HG03175 (cell line): ENCODE measurements around the gene RRAS2.
A peak's percentile ranks its signal among the peaks of the same experiment; 100 is the strongest.
"Not testable (repeated sequence)": the region's sequence is repeated elsewhere in the genome, so short reads cannot be mapped to it uniquely, and the experiment has no call there.

ENCODE experiments used
- ATAC-seq: cut with Tn5 transposase; IDR thresholded peaks from one replicate; pipeline ENCODE4 v1.9.1; 2021; ENCODE audit warnings: mild to moderate bottlenecking, moderate library complexity; ENCODE audit not compliant: unreplicated experiment

Gene RRAS2

DNA sequence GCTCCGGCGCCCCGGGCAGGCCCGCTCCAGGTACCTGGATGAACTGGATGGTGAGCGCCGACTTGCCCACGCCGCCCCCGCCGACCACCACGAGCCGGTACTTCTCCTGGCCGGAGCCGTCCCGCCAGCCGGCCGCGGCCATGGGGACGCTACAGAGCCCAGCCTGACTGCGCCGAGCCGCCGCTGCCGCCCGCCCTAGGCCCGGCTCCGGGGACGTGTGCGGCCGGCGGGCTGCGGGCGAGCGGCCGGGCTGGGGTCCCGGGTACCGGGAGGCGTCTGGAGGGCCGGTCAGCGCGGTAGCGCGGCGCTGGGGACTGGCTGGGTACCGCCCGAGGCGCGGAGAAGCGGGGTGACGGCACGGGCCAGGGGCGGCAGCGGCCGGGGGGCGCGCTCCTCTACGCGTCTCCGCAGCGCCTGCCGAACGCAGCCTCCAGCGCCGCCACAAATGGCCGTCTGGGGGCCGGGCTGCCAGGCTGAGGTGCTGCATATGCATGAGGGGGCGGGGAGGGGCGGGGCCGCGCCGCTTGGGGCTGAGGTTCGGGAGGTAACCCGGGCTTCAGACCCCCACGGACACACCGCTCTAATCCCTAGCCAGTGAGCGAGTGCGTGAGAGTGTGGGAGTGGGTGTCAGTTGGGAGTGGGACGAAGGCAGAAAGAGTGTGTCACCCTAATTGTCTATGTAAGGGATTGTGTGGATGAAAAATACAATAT is at the start of gene RRAS2:
RRAS2 (minus strand) TSS at position 455 of the 711 bp plus-strand sequence; CDS start at position 142, 313 bp downstream.
- ATAC-seq: peak; percentile 92

DNA sequence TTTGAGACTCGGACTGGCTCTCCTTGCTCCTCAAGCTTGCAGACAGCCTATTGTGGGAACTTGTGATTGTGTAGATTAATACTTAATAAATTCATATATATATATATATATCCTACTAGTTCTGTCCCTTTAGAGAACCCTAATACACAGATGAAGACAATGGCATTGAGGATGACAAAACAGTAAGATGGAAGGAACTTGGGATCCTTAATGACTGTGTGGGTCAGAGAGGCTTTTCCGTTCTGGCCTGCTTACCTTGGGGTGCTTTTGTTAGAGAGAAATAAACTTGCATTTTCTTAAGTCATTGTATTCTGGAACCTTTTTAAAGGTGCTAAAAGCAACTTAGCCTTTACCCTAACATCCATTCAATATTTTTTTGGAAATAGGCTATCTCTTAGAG is 49.6 kb upstream of the RRAS2 start:
- no peak for ATAC-seq

DNA sequence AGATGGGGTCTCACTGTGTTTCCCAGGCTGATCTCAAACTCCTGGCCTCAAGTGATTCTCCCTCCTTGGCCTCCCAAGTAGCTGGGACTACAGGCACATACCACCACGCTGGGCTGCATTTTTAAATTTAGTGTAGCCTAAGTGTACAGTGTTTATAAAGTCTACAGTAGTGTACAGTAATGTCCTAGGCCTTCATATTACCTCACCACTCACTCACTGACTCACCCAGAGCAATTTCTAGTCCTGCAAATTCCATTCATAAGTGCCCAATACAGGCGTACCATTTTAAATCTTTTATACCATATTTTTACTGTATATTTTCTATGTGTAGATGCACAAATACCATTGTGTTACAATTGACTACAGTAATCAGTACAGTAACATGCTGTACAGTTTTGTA is 47.1 kb upstream of the RRAS2 start:
- not testable (repeated sequence) for ATAC-seq

DNA sequence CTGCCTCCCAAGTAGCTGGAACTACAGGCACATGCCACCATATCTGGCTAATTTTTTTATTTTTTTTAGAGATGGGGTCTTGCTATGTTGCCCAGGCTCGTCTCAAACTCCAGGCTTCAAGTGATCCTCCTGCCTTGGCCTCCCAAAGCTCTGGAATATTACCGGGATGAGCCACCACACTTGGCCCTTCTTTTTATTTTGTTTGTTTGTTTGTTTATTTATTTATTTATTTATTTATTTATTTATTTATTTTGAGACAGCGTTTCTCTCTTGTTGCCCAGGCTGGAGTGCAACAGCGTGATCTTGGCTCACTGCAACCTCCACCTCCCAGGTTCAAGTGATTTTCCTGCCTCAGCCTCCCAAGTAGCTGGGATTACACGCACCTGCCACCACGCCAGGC is 44.5 kb upstream of the RRAS2 start:
- not testable (repeated sequence) for ATAC-seq

DNA sequence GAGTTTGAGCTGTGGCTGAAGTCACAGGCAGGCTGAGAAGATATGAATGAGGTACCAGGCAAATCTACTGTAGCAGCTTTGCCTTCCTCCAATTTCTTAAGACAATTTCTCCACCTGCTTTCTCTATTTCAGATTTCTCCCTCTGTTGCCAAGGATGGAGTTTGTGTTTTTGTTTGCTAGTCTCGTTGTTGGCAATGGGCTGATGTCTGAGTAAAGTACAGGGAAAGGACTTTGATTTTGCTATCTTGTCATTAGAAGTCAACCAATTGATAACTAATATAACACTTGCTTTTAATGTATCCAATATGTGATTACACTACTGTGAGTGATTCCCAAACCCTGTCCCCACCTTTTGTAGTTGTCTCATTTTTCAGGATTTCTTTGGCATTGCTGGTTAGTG is 40.1 kb upstream of the RRAS2 start:
- no peak for ATAC-seq

DNA sequence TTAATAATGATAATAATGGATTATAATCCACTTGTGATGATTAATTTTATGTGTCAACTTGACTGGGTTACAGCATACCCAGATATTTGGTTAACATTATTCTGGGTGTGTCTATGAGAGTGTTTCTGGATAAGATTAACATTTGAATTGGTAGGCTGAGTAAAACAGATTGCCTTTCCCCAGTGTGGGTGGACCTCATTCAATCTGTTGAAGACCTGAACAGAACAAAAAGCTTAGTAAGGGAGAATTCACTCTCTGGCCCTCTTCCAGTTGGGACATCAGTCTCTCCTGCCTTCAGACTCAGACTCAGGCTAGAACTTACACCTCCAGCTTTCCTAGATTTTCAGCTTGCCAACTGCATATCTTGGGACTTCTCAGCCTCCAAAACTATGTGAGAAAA is 37.3 kb upstream of the RRAS2 start:
- ATAC-seq: no peak

DNA sequence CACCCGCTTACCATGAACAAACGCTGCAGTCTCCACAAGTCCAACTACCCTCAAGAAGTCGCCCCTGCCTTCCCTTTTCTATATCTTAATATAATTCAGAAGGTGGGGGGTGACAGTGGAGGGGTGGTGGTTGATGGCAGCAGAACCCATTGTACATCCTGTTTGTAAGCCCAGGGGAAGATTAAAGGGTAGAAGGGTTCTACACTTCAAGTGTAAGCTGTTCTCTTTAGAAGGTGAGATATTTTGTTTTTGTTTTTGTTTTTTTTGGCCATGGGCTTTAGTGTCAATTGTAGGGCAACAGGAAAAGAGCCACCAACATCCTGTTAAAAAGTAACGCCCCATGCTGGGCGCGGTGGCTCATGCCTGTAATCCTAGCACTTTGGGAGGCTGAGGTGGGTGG is 34.9 kb upstream of the RRAS2 start:
- ATAC-seq: no peak

DNA sequence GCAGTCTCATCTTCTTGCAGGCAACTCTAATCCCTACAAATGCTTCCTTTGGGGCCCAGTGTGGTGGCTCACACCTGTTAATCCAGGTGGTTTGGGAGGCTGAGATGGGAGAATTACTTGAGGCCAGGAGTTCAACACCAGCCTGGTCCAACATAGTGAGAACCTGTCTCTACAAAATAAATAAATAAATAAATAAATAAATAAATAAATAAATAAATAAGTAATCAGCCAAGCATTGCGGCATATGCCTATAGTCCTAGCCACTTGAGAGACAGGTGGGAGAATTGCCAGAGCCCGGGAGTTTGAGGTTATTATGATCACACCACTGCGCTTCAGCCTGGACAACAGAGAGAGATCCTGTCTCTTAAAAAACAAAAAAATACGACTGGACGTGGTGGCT is 34.1 kb upstream of the RRAS2 start:
- no peak for ATAC-seq

DNA sequence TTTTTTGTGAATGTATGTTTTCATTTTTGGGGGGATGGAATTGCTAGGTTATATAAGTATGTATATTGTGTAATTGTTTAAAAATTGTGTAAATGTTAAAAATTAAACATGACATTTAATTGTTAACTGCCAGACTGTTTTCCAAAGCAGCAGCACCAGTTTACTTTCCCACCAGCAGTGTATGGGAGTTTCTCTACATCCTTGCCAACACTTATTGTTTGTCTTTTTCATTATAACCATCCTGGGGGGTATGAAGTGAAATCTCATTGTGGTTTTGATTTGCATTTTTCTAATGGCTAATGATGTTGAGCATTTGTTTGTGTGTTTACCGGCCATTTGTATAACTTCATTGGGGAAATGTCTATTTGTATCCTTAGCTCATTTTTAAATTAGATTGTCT is 31.7 kb upstream of the RRAS2 start:
- ATAC-seq: no peak

DNA sequence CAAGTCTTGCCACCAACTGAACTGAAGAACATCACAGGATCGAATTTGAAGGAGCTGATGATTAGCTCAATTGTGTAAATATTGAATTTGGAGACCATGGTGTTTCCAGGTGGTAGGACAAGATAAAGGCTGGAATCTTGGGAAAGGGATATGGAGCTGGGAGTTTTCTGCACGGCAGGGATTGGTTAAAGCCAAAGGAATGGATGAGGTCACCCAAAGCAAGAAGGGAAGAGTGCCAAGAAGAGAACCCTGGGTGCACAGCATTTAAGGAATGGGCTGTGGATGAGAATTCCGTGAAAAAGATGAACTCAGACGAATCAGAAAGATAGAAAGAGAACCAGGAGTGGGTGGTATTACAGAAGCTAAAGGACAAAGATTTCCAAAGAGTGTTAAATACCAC is 29.4 kb upstream of the RRAS2 start:
- no peak for ATAC-seq

DNA sequence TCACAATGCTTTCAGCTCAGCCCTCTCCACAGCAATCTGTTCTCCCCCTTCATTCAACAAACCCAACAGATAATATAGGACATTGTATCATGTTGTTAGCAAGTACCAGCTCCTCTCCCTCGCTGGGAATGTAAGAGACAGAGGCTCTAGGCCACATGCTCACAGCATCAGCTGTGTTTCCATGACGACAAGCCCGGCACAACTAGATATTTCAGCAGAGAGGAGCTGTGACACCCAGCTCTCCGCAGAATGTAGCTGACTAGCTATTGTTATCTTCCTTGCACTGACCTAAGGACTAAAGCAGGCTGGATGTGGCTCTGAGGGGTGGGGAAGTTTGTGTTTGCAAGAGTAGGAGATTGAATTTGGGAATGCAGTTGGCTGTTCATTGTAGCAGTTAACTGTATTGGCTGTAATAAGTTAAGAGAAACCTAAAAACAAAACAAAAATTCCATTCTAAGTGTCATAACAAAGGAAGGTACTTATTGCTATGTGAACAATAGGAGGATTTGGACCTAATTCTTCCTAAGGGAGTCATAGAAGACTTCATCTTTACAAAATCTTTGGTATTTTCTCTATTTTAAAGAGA is 28.0 kb upstream of the RRAS2 start:
- no peak for ATAC-seq

DNA sequence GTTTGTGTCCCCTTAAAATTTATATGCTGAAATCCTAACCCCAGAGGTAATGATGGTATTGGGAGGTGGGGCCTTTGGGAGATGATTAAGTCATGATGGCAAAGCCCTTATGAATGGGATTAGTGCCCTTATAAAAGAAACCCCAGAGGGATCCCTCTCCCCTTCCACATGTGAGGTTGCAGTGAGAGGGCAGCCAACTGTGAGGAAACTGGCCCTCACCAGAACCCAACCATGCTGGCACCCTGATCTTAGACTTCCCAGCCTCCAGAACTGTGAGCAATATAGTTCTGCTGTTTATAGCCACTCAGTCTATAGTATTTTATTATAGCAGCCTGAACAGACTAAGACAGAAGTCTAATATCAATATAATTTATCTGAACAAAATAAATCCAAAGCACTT is 27.1 kb upstream of the RRAS2 start:
- no peak for ATAC-seq

DNA sequence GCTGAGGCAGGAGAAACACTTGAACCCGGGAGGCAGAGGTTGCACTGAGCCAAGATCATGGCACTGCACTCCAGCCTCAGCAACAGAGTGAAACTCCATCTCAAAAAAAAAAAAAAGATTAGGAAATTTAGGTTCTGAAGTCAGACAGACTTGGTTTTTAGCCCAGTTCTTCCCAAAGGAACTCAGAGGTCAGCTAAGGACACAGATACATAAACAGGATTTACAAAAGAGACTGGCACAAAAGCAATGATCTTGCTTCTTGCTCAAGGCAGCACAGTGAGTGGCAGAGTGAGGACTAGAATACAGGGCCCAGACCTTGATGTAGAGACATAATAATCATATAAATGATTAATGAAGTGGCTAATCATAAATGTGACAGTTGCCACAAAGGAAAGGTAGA is 25.4 kb upstream of the RRAS2 start:
- ATAC-seq: no peak

DNA sequence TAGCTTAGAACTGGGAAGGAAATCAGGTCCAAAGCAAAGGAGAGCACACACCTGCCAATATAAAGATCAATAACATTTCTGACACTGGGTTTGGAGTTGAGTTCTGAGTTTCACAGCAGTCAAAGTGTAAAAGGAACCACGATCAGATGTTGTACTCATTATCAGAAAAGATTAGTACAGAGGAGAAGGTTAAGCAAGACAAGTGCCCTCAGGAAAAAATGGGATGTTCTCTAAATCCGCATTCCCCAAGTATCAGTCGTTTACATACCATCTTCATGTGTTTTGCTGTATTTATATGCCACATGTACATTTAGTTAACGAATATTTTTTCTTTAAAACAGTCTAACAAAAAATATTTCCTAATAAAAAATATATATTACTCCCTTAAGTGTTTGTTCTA is 23.0 kb upstream of the RRAS2 start:
- no peak for ATAC-seq

DNA sequence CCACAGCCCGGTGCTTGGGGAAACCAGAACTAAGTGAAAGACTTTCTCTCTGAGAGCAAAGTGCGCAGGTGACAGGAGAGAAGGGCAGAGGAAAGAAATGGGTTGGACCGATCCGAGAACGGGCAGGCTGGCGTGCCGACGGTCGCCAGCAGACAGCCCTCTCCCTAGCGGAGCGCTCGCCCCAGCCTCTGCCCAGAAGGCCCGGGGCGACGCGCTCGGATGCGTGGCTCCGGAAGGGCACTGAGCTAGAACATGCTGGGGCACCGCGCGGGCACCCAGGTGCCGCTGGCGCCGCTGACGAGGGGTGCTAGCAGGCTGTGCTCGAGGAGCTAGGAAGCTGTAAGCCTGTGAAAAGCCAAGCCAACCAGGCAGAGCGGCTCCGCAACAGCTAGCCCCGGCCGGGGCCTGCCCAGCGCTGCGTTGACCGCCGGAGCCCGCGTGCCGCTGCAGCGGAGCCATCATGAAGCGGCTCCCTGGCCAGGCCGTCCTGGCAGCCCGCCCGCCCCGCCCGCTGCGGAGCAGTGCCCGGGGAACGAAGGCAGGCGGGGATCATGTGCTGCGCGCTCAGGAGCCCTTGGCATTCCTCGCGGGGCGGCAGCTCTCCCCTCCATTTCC is 22.1 kb upstream of the RRAS2 start:
- ATAC-seq: peak; percentile 78

DNA sequence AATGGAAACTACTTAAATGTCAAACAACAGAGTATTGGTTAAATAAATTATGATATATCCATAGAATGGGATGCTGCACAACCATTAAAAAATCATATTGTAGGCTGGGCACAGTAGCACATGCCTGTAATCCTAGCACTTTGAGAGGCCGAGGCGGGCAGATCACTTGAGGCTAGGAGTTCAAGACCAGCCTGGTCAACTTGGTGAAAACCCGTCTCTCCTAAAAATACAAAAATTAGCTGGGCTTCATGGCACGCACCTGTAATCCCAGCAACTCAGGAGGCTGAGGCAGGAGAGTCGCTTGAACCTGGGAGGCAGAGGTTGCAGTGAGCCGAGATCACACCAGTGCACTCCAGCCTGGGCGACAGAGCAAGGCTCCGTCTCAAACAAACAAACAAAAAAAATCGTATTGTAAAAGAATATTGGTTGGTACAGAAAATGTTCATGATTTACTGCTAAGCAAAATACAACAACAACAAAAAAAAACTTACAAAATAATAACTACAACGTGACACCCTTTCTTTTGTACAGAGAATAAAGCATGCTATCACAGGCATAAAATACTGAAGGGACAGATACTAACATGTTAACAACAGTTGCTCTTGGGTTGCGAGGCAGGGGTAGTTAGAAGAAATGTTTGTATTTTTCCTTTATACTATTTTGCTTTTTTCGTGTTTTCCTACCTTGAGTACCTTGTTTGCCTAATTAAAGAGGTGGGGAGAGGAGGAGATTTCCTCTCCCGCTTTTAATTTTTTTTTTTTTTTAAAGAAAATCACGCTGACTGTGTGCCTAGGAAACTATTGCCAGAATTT is 21.3 kb upstream of the RRAS2 start:
- no peak for ATAC-seq

DNA sequence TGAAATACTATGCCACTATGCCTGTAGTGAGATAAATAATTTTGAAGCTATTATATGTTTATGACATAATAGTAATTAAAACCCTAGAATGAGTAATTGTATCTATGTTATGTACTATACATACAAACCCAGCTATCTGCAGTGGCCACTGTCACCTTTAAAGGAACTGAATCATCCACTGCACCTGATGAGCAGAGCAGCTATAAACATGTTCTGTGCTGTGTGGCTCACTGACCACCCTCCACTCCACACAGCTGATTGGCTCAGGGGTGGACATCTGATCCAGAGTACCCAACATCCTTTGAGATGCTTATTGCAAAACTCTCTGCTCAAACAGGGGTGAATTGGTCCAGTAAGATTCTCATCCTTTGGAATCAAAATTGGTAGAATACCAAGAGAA is 19.2 kb upstream of the RRAS2 start:
- no peak for ATAC-seq

DNA sequence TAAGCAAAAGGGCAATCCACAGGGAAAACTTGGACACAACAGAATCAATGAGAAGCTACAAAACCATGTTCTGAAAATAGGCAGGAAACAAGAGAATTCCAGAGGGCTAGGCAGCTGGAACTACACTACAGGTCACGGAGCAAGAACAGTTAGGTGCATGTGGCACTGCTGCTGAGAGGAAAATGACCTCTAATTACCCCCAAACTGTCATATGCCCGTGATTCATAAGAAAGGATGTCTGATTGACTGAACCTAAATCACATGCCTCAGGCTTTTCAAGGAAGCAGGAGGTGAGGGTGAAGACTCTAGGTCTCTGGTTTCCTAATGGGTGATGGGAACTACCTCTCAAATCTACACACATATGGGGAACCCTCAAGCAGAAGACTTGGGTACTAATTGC is 17.9 kb upstream of the RRAS2 start:
- no peak for ATAC-seq

DNA sequence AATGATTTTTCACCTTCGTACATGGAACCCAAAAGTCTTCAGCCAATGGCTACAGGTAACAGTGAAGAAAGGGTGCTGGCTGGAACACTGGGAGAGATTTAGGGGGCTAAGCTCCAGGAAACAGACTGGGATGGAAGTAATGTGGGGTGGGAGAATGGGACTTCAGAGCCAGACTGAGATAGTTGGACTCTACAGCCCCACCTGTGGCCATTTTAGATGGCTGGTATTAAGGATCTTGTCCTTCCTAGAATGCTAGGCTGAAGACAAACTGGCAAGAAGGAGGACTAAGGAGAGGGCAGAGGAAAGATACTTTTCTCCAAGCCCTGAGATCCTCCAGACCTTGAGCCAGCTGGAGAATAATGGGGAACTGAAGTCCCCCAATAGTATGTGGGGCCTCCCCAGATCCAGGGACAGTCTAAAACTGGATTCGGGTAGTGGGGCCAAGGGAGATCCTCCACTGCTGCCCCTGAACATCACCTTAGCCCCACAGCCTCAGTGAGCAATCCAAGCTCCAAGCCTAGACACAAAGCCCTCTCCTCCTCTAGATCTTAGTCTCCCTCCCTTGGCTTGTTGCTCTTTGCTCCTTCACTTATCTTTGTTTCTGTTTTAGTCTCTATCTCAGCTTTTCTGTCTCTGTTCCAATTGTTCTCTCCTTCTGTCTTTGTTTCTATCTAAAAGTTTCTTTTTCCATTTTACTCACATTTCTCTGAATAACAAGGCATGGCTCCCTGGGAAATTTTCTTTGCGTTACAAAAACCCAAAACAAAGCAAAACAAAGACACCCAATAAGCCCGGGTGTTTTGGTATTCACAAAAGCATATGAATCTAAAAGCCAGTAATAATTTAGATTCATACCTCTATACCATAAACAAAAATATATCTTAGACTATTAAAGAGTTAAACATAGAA is 16.2 kb upstream of the RRAS2 start:
- ATAC-seq: no peak

DNA sequence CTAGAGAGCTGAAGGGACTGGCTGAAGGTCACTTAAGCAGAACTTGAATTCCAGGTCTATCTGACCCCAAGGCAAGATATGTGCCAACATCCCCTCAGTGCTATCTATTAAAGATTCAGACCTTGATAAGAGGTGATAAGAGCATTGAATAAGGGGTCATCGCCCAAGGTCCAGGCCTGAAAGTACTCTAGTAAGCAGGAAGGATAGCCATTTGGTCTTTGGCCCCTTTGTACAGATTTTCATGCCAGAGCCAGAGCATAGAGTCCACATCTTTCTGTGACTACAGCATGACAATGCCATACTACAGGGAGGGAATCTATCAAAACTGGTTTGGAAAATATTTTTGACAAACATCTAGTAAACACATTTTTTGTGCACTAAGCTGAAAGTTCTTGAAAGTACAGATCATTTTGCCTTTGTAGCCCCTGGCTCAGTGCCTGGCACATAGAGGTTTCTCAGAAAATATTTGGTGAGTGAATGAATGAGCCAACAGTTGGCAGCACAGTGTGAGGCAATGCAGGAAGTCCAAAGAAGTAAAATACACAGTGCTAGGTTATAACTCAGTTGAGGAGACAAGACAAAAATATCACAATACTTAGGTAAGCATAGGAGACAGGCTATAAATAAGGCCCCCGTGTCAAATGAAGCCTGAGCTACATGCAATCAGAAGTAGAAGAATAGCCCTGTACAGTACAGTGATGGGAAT is 15.1 kb upstream of the RRAS2 start:
- ATAC-seq: no peak
